Suprapubic skin (tissue), 3 donors: ENCODE results near the gene HSD17B8.

Experiments
- CTCF ChIP-seq, 2 donors: fragments of 200-600 bp in 1 of 2; fragments of 450-650 bp in 1 of 2; sonication (generic) in 1 of 2; IDR thresholded peaks; one replicate each; pipeline ENCODE4 v1.5.1; 2016 to 2019; ENCODE audit warnings: antibody characterized with exemption in 2 of 2, mild to moderate bottlenecking in 1 of 2, moderate library complexity in 1 of 2
- EP300 ChIP-seq: sonication (generic); formaldehyde crosslinking; IDR thresholded peaks from one replicate; pipeline ENCODE4 v1.6.1; 2017; ENCODE audit warnings: antibody characterized with exemption
- POLR2A ChIP-seq, 2 donors: fragments of 450-650 bp; IDR thresholded peaks; one replicate each; pipeline ENCODE4 v1.6.1; 2017; ENCODE audit warnings: antibody characterized with exemption in 2 of 2, mild to moderate bottlenecking in 2 of 2, moderate library complexity in 2 of 2

- no peak for TF ChIP-seq CTCF (IDR thresholded peaks at IDR 0.05)
- TF ChIP-seq EP300: no peak
- no peak for TF ChIP-seq POLR2A (IDR thresholded peaks at IDR 0.05)
Measured at GRCh38 chr6:33241968-33242367, 37.5 kb downstream of the HSD17B8 start.
